ENCODE results near the gene DIAPH2.

Gene DIAPH2

DNA sequence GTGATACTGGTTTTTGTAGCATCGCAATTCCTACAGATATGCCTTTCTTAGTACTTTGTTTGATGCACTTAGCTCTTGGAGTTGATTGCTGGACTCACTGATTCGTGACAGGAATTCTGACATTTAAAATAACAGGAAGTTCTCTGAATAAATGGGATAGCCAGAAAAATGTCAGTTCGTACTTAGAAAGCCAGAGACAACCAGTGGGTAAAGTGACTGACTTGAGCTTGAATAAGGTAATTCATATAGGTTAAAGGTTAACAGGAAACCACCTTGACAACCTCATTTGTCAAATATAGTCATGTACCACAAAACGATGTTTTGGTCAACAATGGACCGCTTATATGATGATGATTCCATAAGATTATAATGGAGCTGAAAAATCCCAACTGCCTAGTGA, 380.4 kb downstream of the DIAPH2 start:
- no peak for DNase-seq

- no peak for DNase-seq
These were observed 381.3 kb downstream of the DIAPH2 start for GRCh38 chrX:97065973-97066372.

DNA sequence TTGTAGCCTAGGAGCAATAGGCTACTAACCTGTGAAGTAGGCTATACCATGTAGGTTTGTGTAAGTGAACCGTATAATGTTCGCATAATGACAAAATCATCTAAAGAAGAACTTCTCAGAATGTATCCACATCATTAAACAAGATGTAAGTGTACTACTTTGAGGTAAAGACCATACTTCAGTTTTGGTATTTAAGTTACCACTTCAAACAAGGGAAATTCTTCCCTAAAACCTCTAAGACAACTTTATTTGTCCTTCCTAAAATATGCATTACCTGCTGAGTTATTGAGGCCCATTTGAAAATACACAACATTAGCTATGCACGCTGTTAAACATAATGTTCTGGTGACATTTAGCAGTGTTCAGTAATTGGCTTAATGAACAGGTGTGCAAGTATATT, 381.7 kb downstream of the DIAPH2 start:
- no peak for DNase-seq

- DNase-seq: no peak
These were observed 385.7 kb downstream of the DIAPH2 start for GRCh38 chrX:97070346-97070745.

GRCh38 chrX:97074400-97074799, 389.8 kb downstream of the DIAPH2 start:
- DNase-seq: no peak

DNA sequence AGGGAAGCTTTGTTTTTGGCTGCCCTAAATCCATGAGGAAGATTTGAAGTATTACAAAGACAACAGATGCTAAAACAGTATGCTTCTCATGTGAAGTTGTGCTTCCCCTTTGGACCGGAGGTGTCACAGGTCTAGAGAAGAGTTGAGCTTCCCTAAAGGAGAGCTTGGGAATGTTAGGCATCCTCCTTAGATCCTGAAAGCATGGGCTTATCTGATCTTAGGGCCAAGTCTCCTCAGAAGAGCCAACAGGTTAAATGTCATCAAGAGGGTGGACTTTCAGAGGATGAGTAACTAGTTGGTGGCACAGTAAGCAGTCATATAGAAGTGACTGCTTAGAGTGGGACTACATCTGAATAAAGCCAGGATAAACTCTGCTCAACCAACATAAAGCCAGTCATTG, 404.5 kb downstream of the DIAPH2 start:
- no peak for DNase-seq

DNA sequence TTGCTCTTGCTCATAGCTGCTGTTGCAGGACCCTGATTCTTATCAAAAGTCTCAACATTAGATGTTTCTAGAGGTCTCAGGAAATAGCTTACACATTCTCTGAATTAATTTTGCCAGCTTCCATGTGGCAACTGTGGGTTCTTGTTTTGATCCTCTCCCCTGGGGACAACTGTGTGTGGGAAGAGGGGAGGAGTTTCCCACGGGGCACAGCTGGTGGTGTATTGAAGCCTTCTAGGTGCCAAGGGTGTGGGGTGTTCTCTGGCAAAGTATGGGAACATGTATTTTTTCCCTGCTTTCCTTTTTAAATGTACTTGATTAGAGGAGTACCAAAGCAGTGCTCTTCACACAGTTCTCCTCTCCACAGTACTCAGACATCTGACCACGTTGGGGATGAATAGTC, 411.7 kb downstream of the DIAPH2 start:
- DNase-seq: no peak

DNA sequence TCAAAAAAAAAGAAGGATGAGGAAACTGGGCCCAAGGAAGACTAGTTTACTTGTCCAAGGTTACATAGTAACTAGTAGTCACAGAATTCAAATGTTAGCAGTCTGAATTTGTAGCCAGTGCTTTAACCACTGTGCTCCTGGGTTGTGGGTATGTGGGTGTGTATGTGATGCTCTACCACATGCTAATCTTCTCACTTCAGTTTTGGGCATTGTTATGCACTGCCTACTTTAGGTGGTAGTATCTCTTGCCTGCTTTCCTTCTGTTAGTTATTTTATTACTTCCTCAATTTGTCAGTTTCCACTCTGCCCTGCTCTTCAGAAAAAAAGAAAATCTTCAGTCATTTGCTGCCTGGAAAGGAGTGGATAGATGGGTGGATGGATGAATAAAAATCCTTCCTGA, 418.3 kb downstream of the DIAPH2 start:
- no peak for DNase-seq

DNA sequence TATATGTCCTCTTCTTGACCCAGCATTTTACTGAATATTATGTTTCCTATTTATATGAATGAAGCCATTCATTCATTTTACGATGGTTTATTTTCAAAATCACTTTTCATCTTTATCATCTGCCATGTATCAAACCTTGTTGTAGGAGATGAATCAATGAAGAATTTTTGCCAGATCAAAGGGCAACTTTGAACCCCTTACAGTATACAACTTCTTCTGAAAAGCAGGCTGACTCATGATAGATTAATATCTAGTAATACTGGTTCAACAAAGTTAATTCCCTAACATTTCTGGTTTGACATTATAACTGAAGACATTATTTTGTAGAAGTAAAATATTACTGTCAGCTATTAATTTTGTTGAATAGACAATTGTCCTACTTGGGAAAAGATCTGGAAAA, 425.1 kb downstream of the DIAPH2 start:
- DNase-seq: no peak

DNA sequence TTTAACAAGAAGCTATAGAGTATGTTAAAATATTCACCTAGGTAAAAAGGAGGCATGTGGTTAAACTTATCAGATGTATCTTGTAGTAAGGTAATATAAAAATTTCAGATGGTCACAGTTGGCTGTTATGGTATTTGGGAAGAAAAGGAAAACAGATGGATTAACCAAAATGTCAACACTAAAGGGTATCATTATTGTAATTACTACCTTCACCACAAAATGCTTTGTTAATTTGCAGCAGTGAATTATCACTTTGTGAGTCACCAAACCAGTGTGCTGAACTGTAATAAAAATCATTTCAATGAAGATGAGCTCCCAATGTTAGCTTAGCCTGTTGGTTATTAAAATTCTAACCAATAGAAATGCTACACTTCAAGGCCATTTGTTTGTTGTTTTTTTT, 432.9 kb downstream of the DIAPH2 start:
- no peak for DNase-seq

- no peak for DNase-seq
These were observed 434.9 kb downstream of the DIAPH2 start for GRCh38 chrX:97119474-97120109.

GRCh38 chrX:97123001-97123400, 438.4 kb downstream of the DIAPH2 start:
- no peak for DNase-seq

- DNase-seq: no peak
These were observed 441.4 kb downstream of the DIAPH2 start for GRCh38 chrX:97126020-97126419.

DNA sequence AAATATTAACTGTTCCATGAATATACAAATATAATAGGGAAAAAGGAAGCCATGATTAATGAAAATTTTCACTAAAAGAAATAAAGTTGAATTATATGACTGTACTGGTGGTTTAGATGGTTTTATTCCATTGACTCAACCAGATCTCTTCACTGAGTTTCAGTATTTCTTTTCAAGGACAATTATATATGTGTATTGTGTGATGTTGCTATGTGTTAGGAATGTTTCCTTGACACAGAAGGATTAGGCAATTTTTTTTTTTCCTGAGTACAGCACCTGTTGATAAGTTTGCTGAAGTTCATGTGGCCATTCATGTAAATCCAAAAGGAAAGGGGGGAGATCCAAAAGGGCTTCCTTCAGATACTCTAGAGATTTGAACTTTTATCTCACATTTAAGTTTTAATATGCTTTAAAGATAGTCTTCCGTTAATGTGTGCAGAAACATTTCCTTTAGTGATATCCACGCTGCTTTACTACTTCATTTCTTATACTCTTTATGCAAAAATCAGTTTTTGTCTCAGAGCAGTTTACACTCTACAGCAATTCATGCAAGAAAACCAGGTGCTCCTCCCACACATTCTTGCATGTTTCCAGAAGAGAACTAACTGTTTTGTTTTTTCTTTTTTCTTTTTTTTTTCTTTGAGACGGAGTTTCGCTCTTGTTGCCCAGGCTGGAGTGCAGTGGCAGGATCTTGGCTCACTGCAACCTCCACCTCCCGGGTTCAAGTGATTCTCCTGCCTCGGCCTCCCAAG, 448.2 kb downstream of the DIAPH2 start:
- no peak for DNase-seq

- no peak for DNase-seq
These were observed 461.3 kb downstream of the DIAPH2 start for GRCh38 chrX:97145934-97146333.

DNA sequence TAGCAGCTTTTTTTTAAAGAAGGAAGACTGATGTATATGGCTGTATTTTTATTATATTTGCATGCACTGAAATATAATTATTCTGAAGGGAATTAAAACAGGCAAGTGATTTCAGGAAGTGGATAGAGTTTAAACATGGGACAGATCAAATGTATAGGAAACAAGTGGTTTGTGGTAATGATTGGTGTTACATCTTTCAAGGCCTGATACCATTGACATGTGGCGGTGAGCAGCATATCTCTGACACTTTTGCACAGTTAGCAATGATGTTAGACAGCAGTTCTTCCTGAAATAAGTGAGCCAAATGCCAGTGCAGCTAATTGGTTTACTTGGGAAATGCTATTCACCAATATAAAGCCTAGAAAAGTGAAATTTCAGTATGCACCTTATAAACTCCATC, 471.2 kb downstream of the DIAPH2 start:
- DNase-seq: no peak

DNA sequence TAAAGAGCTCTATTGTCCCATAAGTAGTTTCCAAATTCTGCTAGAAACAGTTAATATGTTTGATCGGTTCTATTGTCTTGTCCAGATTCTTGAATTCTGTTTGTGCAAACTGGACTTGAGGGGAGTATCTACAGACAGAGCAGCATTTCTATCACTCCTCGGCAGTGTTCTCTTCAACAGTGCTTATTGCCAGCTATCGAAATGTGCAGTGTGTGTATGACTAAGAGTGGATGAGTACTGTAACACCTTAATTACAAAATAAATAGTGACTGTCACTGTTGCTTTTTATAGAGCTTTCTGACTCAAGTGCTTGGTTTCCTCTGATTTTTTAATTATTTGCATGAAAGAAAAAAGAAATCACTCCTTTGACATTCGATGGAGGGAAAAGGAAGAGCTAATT, 473.6 kb downstream of the DIAPH2 start:
- DNase-seq: no peak

DNA sequence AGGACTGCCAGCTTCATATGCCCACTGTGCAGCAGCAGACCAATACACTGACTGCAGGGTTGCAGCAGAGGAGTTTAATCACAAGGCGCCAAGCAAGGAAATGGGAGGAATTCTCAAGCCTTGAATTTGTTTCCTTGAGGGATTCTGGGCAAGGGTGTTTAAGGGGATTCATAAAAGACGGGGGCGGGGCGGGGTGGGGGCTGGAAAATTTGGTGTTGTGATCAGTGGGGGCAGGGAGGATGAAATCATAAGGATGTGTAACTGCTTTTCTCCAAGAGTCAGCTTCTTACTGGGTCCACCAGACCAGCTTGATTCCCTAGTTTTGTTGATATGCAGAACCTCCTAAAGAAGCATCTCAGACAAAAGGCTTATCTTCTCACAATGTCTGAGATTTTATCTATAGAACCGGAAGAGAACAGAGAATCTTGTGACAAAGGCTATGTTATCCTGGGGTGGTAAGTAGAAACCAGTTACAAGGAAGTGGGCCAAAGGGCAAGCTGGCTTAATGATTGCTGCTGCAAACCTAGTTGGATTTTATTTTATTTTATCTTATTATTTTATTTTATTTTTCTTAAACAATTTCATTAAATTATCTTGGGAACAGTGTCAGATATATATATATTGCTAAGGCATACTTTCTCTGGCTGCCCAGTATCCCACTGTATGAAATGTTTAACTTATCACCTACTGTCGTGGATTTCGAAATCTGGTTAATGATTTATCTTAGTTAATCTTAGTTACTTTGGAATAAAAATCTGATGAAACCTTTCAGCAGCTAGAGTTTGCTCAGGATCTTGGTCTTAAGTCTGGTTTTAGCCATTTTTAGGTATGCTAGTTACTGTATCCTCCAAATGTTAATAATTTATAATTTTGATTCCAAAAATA, 475.5 kb downstream of the DIAPH2 start:
- DNase-seq: peak in 1 of 2 donors; percentile 1

GRCh38 chrX:97167333-97167732, 482.7 kb downstream of the DIAPH2 start:
- DNase-seq: no peak

GRCh38 chrX:97168646-97169045, 484.0 kb downstream of the DIAPH2 start:
- DNase-seq: peak in 1 of 2 donors; percentile 15

DNA sequence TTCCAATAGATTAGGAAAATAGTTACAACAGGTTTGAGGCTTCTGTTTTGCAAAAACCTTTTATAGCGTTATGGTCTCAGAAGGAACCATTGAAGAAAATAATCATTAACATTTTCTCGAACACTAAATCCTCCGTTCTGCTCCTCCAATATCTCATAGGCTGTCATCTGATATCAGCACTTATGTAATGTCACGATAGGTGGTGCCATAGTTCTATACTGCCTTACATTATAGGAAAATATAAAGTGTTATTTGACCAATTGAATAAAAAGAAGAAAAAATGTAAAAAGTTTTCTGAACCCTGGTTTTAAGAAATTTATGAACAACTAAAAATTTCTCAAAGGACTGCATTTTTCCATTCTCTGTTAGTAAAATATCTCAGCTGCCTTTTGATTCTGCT, 490.5 kb downstream of the DIAPH2 start:
- no peak for DNase-seq

- no peak for DNase-seq
These were observed 505.0 kb downstream of the DIAPH2 start for GRCh38 chrX:97189668-97190067.

- DNase-seq: no peak
These were observed 514.9 kb downstream of the DIAPH2 start for GRCh38 chrX:97199501-97199900.

DNA sequence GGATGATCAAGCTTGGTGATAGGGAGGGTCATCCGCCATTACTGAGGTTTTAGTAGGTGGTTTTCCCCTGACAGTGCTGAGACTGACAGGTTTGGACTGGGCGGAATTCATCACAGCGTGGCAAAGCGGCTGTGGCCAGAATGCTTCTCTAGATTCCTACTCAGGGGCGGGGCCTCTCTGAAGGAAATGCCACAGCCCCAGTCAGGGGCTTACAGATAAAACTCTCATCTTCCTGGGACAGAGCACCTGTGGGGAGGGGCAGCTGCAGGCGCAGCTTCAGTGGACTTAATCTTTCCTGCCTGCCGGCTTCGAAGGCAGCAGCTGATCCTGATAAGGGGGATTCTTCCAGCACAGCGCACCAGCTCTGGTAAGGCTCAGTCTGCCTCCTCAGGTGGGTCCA, 515.8 kb downstream of the DIAPH2 start:
- DNase-seq: no peak

Data from inflammatory macrophage (primary cell).